GM12892 (cell line): ENCODE measurements around the gene WNT3A.

Source experiments
- POLR2AphosphoS5 ChIP-seq: IDR thresholded peaks from 2 replicates; pipeline ENCODE4 v1.6.1; 2011; ENCODE audit warnings: low read depth, low read length, control low read depth
- TAF1 ChIP-seq: IDR thresholded peaks from 2 replicates; pipeline ENCODE4 v1.6.1; 2011; ENCODE audit warnings: low read depth, mild to moderate bottlenecking, control low read depth, low read length, borderline replicate concordance

DNA sequence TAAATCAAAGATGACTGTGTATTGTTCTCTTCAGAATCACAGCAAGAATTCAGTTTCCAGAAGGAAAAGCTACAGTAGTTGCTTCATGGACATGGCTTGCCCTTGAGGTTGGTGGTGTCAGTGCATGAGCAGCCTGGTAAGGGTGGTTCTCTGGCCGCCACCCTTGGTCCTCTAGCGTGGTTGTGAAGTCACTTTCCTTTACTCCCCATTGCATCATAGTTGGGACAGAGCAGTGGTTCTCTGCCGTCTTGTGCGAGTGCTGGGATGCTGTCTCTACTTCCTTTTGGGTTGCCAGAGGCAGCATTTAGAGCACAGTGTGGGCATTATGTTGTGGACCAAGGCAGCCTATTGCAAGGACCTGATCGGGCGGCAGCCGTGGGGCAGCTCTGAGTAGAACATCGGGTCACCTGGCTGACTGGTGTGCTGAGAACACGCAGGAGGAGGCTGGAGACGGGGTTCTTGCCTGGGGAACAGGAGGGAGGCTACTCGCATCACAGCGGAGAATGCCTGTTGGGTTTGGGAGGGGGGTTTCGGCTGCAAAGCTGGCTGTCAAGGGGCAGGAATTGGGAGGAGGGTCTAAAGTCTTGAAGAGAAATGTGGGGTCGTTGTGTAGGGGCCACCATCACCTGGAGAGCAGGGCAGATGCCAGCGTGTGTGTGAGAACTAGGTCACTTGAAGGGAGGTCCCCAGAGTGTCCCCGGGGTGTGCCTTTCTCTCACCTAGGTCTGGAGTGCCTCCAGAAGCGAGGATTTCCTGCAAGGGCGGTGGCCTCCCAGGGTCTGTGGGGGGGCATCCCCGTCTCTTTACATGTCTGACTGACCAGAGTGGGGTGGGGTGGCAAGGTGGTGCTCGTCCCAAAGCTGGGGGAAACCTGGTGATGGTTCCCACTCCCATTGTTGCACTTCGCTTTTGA, 82.0 kb downstream of the WNT3A start:
- TF ChIP-seq POLR2AphosphoS5 (no peak), TAF1 (no peak)
